GM10266 (cell line): Measurements from ENCODE around the gene LRP5.
"Not testable (repeated sequence)": the region's sequence is repeated elsewhere in the genome, so short reads cannot be mapped to it uniquely, and the experiment has no call there.

Source experiments
- DNase-seq: peaks from one replicate; pipeline ENCODE4 v3.0.0; 2012; ENCODE audit errors: extremely low spot score
- TF ChIP-seq, protein P1 (sequence below): IDR thresholded peaks from 2 replicates; pipeline ENCODE4 v1.5.1; 2012; ENCODE audit warnings: mild to moderate bottlenecking, low read depth; ENCODE audit not compliant: control insufficient read depth, insufficient read depth; ENCODE audit errors: missing control alignments

LRP5 gene

DNA sequence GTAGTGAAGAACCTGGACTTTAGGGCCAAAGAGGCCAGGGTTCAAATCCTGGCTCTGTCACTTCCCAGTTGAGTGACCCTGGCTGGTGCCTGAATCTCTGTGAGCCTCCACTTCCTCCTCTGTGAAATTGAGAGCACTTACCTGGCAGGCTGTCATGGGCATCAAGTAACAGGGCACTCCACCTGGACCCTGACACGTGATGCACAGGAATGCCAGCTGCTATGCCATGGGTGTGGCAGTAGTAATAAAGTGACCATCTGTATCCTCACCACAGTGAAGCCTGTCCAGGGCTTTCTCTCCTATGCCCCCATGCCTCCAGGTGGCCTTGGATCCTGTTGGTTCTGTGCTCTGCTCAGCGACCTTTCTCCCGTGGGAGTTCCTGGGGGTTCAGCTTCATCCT lies 118.4 kb downstream of the LRP5 start:
- TF ChIP-seq, protein P1, sequence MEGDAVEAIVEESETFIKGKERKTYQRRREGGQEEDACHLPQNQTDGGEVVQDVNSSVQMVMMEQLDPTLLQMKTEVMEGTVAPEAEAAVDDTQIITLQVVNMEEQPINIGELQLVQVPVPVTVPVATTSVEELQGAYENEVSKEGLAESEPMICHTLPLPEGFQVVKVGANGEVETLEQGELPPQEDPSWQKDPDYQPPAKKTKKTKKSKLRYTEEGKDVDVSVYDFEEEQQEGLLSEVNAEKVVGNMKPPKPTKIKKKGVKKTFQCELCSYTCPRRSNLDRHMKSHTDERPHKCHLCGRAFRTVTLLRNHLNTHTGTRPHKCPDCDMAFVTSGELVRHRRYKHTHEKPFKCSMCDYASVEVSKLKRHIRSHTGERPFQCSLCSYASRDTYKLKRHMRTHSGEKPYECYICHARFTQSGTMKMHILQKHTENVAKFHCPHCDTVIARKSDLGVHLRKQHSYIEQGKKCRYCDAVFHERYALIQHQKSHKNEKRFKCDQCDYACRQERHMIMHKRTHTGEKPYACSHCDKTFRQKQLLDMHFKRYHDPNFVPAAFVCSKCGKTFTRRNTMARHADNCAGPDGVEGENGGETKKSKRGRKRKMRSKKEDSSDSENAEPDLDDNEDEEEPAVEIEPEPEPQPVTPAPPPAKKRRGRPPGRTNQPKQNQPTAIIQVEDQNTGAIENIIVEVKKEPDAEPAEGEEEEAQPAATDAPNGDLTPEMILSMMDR, result no peak
- DNase-seq, result no peak

DNA sequence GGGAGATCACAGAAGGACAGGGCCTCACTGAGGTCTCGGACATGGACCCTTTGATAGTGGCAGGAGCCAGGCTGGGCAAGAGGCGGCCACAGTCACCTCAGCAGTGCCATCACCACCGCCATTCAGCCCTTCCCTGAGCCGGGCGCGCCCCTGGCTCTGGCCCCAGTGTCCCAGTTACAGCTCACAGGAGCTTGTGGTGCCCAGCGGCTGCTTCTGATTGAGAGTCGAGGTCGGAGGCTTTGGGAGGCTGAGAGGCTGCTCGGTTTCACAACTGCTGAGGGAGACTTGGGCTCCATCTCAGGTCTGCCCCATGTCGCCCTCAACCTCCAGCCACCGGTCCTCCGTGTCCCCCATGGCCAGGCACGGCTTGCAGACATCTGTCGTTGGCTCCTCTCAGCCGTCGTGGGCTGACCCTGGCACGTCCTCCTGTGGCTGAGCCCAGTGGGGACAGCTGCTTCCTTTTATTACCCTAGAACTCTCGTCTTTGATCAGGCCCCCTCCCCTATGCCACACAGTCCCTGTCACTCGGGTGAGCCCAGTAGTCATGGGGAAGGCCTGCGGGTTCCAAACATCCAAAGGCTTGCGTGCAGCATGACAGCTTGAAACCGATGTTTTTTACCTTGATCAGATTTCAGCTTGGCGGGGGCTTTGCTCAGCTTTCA lies 119.7 kb downstream of the LRP5 start:
- TF ChIP-seq, protein P1, result no peak
- no peak for DNase-seq

DNA sequence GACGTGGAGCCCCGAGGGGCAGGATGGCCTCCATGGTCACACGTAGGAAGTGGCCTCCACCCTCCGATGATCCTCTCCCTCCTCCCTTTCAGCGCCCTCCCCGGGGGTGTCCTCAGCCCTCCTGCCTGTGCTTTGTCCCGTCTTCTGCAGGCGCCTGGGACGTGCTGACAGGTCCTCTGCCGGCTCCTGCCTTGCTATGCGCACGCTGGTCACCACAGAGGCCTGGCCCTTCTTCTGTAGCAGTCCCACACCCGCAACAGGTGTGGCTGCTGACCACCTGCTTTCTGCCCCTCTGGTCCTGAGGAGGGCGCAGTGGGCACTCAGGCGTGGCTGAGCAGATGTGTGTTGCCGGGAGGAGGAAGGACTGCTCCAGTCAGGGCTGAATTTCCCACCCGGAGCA lies 120.5 kb downstream of the LRP5 start:
- DNase-seq, result no peak
- TF ChIP-seq, protein P1, result no peak

DNA sequence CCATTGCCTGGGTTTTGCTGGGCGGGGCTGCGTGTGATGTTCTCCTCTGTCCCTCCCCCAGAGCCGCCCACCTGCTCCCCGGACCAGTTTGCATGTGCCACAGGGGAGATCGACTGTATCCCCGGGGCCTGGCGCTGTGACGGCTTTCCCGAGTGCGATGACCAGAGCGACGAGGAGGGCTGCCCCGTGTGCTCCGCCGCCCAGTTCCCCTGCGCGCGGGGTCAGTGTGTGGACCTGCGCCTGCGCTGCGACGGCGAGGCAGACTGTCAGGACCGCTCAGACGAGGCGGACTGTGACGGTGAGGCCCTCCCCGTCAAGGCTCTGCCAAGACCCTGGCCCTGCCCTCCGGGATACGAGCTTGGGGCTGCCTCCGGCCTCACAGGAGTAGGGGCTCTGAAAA lies 121.2 kb downstream of the LRP5 start:
- TF ChIP-seq, protein P1, result no peak
- DNase-seq, result no peak

DNA sequence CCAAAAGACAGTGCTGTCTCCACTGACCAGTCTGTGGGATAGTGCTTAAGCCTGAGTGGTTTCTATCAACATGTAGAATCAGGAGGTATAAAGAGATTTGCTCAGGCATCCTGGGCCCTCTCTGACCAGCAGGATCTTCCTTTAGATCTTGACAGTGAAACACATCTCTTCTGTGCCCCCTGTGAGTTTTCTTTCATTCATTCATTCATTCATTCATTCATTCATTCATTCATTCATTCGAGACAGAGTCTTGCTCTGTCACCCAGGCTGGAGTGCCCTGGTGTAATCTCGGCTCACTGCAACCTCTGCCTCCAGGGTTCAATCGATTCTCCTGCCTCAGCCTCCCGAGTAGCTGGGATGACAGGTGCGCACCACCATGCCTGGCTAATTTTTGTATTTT lies 121.8 kb downstream of the LRP5 start:
- not testable (repeated sequence) for DNase-seq

DNA sequence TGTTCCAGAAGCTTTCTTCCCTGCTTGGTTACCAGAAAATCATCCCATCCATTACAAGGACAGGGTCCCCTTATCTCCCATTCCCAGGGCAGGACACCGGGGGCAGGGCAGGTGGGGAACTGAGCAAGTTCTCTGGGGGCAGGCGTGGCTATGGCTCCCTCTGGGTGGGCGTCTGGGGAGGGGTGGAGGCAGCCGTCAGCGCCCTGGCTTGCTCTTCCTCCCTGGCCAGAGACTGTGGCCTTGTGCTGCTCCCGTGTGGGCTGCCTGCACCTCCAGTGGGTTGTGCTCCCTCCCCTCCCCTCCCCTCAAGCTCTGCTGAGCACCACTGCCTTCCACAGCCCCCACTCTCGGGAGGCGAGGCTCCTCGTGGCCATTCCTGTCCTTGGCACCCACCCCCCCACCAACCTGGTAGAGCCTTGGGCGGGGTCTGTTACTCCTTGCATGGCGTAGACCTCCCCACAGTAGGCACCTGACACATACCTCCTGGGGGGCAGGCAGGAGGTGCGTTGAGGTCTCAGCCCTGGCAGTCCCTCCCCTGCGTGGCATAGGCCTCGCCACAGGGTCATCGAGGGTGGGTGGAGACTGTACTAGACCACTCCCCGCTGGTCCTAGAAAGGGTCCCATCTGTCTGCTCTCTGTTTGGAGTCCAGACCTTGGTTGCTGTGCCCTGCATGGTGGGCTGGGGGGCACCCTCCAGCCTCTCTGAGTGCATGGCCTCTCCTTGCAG lies 123.9 kb downstream of the LRP5 start:
- no peak for DNase-seq
- TF ChIP-seq, protein P1, result no peak

DNA sequence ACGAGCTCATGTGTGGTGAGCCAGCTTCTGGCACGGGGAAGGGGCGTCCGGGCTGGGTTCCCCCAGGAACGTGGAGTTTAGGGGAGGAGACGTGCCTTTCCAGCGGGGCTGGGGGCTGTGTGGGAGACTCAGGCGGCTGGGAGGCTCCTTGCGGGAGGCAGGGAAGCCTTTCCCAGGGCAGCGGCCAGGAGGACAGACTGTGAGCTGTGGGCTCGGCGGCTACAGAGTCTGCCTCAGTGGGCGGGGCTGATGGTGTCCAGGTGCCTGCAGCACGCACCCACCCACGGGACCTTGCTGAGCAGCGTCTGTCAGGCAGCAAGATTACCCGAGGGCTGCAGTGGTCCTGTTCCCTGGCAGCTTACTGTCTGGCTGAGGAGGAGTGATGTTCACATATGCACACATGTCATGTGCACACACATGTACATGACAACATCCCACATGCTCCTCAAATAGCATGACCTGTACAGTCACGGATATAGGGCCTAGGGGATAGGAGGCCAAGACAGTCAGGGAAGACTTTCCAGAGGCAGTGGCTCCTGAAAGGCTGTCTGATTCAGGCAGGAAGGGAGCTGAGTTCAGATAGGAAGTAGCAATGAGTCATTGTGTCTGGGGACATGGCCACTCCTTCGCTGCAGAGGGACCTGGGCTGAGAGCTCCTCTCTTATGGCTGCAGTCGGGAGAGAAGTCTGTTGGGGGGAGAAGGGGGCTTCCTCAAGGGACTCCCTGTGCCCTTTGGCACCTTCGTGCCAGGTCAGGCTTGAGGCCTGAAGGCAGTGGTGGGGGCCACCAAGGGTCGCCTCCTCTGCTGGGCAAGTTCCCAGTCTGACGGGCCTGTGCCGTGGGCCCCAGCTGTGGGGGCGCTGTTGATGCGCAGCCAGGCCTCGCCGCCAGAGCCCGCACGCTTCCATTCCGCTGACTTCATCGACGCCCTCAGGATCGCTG lies 124.9 kb downstream of the LRP5 start:
- TF ChIP-seq, protein P1, result no peak
- DNase-seq, result no peak
